ENCODE data around the gene POLR2F.

DNA sequence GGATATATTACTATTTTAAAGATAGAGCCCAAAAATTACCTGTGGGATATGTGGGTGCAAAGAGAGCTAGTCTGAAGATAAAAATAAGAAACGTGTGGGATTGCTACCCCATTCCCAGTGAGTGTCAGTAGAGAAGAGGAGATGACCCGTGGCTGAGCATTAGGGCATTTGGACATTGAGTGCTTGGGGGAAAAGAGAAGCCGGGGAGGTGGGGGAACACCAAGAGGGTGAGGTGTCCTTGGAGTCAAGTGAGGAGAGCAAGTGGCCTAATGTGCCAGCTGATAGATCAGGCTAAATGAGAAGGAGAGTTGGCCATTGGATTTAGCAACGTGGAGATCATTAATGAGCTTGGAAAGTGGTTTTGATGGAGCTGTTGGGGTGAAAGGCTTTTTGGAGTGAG lies 1.2 kb downstream of the POLR2F start:
- TF ChIP-seq CTCF (IDR thresholded peaks at IDR 0.05 in 4 of 5, conservative IDR thresholded peaks at IDR 0.05 in 1 of 5) (no peak), POLR2A (IDR thresholded peaks at IDR 0.05) (no peak)
